ENCODE results near the gene TALDO1.

Gene TALDO1

GRCh38 chr11:747158-748006, at the start of gene TALDO1:
TSS of gene TALDO1 (plus strand) at chr11:747464. CDS start at chr11:747482, 18 bp downstream.
- DNase-seq (ENCODE audit: low read depth in 3 of 3), result peak; percentile 49 to 80 (median 50)

- no peak for DNase-seq (ENCODE audit: low read depth in 3 of 3)
Observed at GRCh38 chr11:697811-698311, 49.4 kb upstream of the TALDO1 start.

GRCh38 chr11:698493-699115, 48.7 kb upstream of the TALDO1 start:
- DNase-seq (ENCODE audit: low read depth in 3 of 3), result no peak

GRCh38 chr11:699116-699508, 48.2 kb upstream of the TALDO1 start:
- no peak for DNase-seq (ENCODE audit: low read depth in 3 of 3)

- no peak for DNase-seq (ENCODE audit: low read depth in 3 of 3)
Observed at GRCh38 chr11:699753-700152, 47.5 kb upstream of the TALDO1 start.

- DNase-seq (ENCODE audit: low read depth in 3 of 3), result no peak
Observed at GRCh38 chr11:701741-702461, 45.4 kb upstream of the TALDO1 start.

GRCh38 chr11:702462-703461, 44.5 kb upstream of the TALDO1 start:
- DNase-seq (ENCODE audit: low read depth in 3 of 3), result no peak

- DNase-seq (ENCODE audit: low read depth in 3 of 3), result no peak
Observed at GRCh38 chr11:703506-703905, 43.8 kb upstream of the TALDO1 start.

GRCh38 chr11:704228-704674, 43.0 kb upstream of the TALDO1 start:
- DNase-seq (ENCODE audit: low read depth in 3 of 3), result no peak

GRCh38 chr11:704781-705645, 42.3 kb upstream of the TALDO1 start:
- DNase-seq (ENCODE audit: low read depth in 3 of 3), result no peak

GRCh38 chr11:705646-706438, 41.4 kb upstream of the TALDO1 start, which contains the start of gene EPS8L2:
TSS of gene EPS8L2 (plus strand) at chr11:706231. CDS start at chr11:709408, 3,177 bp downstream.
- DNase-seq (ENCODE audit: low read depth in 3 of 3), result no peak

- no peak for DNase-seq (ENCODE audit: low read depth in 3 of 3)
Observed at GRCh38 chr11:706439-706956, 40.8 kb upstream of the TALDO1 start.

GRCh38 chr11:706957-707816, 40.1 kb upstream of the TALDO1 start:
- DNase-seq (ENCODE audit: low read depth in 3 of 3), result no peak

- no peak for DNase-seq (ENCODE audit: low read depth in 3 of 3)
Observed at GRCh38 chr11:707817-708420, 39.3 kb upstream of the TALDO1 start.

- DNase-seq (ENCODE audit: low read depth in 3 of 3), result no peak
Observed at GRCh38 chr11:708511-708910, 38.8 kb upstream of the TALDO1 start.

GRCh38 chr11:709109-709997, 37.9 kb upstream of the TALDO1 start:
- no peak for DNase-seq (ENCODE audit: low read depth in 3 of 3)

Data from stimulated activated CD4-positive, alpha-beta T cell treated with anti-CD3 and anti-CD28 coated beads, TNF-alpha, amount 100 ng/mL, for 4 hours (primary cell).